EH (cell line): ENCODE data around the gene ARHGEF38.
A peak's percentile ranks its signal among the peaks of the same experiment; 100 is the strongest.
"Not testable (repeated sequence)": the region's sequence is repeated elsewhere in the genome, so short reads cannot be mapped to it uniquely, and the experiment has no call there.

Source experiments
- DNase-seq: peaks from one replicate; pipeline ENCODE4 v3.0.0-alpha.2; 2015; ENCODE audit warnings: low read depth

The ARHGEF38 gene

GRCh38 chr4:105652286-105652888, 100.0 kb downstream of the ARHGEF38 start:
- no peak for DNase-seq

- DNase-seq, result no peak
Measured at GRCh38 chr4:105657117-105657765, 104.8 kb downstream of the ARHGEF38 start.

- no peak for DNase-seq
Measured at GRCh38 chr4:105659190-105659589, 106.8 kb downstream of the ARHGEF38 start.

GRCh38 chr4:105661028-105661427, 108.6 kb downstream of the ARHGEF38 start:
- no peak for DNase-seq

- no peak for DNase-seq
Measured at GRCh38 chr4:105662935-105663675, 110.7 kb downstream of the ARHGEF38 start.

- peak; percentile 9 for DNase-seq
Measured at GRCh38 chr4:105666693-105667092, 114.3 kb downstream of the ARHGEF38 start.

- no peak for DNase-seq
Measured at GRCh38 chr4:105670684-105671083, 118.3 kb downstream of the ARHGEF38 start.

GRCh38 chr4:105671301-105671700, 118.9 kb downstream of the ARHGEF38 start:
- DNase-seq, result no peak

- no peak for DNase-seq
Measured at GRCh38 chr4:105674011-105674410, 121.6 kb downstream of the ARHGEF38 start.

GRCh38 chr4:105677709-105678108, 125.3 kb downstream of the ARHGEF38 start:
- DNase-seq, result no peak

GRCh38 chr4:105679186-105679585, 126.8 kb downstream of the ARHGEF38 start:
- DNase-seq, result peak; percentile 4

GRCh38 chr4:105683038-105683437, 130.6 kb downstream of the ARHGEF38 start:
- DNase-seq, result no peak

GRCh38 chr4:105686571-105686970, 134.2 kb downstream of the ARHGEF38 start:
- DNase-seq, result no peak

- DNase-seq, result not testable (repeated sequence)
Measured at GRCh38 chr4:105694812-105695211, 142.4 kb downstream of the ARHGEF38 start.

GRCh38 chr4:105695832-105696231, 143.4 kb downstream of the ARHGEF38 start:
- DNase-seq, result not testable (repeated sequence)

- DNase-seq, result no peak
Measured at GRCh38 chr4:105698607-105699006, 146.2 kb downstream of the ARHGEF38 start.

- DNase-seq, result no peak
Measured at GRCh38 chr4:105707782-105708180, 155.4 kb downstream of the ARHGEF38 start.

- DNase-seq, result peak; percentile 89
Measured at GRCh38 chr4:105708181-105709080, 156.0 kb downstream of the ARHGEF38 start, which contains the start of the genes GSTCD and INTS12. Gene GSTCD (plus strand): TSS chr4:105708784. CDS start chr4:105717614, 8,830 bp downstream. Gene INTS12 (minus strand): TSS chr4:105708689. CDS start chr4:105700005, 8,684 bp downstream.

- peak; percentile 30 for DNase-seq
Measured at GRCh38 chr4:105709081-105709450, 156.6 kb downstream of the ARHGEF38 start.

- DNase-seq, result no peak
Measured at GRCh38 chr4:105710012-105710600, 157.7 kb downstream of the ARHGEF38 start.

- DNase-seq, result peak; percentile 7
Measured at GRCh38 chr4:105710678-105711077, 158.3 kb downstream of the ARHGEF38 start.
